ENCODE measurements around the gene SLC6A19. TPM values are rescaled to one million over a fixed set of nuclear protein-coding genes. Genes with fewer than 3 reads are reported as not detected.
"Not testable (repeated sequence)": the region's sequence is repeated elsewhere in the genome, so short reads cannot be mapped to it uniquely, and the experiment has no call there.

Gene SLC6A19
- total RNA-seq: 0.31 TPM in 1 of 2 replicates, not detected in the other
- not detected for polyA plus RNA-seq (2012)

- no peak for DNase-seq (ENCODE audit: low read depth)
Measured at GRCh38 chr5:1201327-1202025, at the start of gene SLC6A19. Gene SLC6A19 (plus strand): TSS chr5:1201595. CDS start chr5:1201651, 56 bp downstream.

GRCh38 chr5:1152156-1152555 is 49.2 kb upstream of the SLC6A19 start:
- peak; percentile 48 for DNase-seq (ENCODE audit: low read depth)

GRCh38 chr5:1152771-1153282 is 48.6 kb upstream of the SLC6A19 start:
- peak; percentile 72 for DNase-seq (ENCODE audit: low read depth)

- DNase-seq (ENCODE audit: low read depth): no peak
Measured at GRCh38 chr5:1153428-1153827, 48.0 kb upstream of the SLC6A19 start.

- DNase-seq (ENCODE audit: low read depth): no peak
Measured at GRCh38 chr5:1155191-1156032, 46.0 kb upstream of the SLC6A19 start.

- DNase-seq (ENCODE audit: low read depth): no peak
Measured at GRCh38 chr5:1156033-1156753, 45.2 kb upstream of the SLC6A19 start.

- DNase-seq (ENCODE audit: low read depth): no peak
Measured at GRCh38 chr5:1156754-1157460, 44.5 kb upstream of the SLC6A19 start.

- DNase-seq (ENCODE audit: low read depth): not testable (repeated sequence)
Measured at GRCh38 chr5:1157461-1157986, 43.9 kb upstream of the SLC6A19 start.

GRCh38 chr5:1158647-1159340 is 42.6 kb upstream of the SLC6A19 start:
- DNase-seq (ENCODE audit: low read depth): no peak

- no peak for DNase-seq (ENCODE audit: low read depth)
Measured at GRCh38 chr5:1159341-1159675, 42.1 kb upstream of the SLC6A19 start.

- no peak for DNase-seq (ENCODE audit: low read depth)
Measured at GRCh38 chr5:1159774-1160406, 41.5 kb upstream of the SLC6A19 start.

GRCh38 chr5:1161108-1161832 is 40.1 kb upstream of the SLC6A19 start:
- no peak for DNase-seq (ENCODE audit: low read depth)

GRCh38 chr5:1161833-1162229 is 39.6 kb upstream of the SLC6A19 start:
- DNase-seq (ENCODE audit: low read depth): peak; percentile 67

- DNase-seq (ENCODE audit: low read depth): no peak
Measured at GRCh38 chr5:1162276-1162675, 39.1 kb upstream of the SLC6A19 start.

- DNase-seq (ENCODE audit: low read depth): no peak
Measured at GRCh38 chr5:1162751-1163150, 38.6 kb upstream of the SLC6A19 start.

GRCh38 chr5:1163366-1163765 is 38.0 kb upstream of the SLC6A19 start:
- no peak for DNase-seq (ENCODE audit: low read depth)

GRCh38 chr5:1163879-1164278 is 37.5 kb upstream of the SLC6A19 start:
- no peak for DNase-seq (ENCODE audit: low read depth)

GRCh38 chr5:1164696-1165630 is 36.4 kb upstream of the SLC6A19 start:
- DNase-seq (ENCODE audit: low read depth): no peak
